ENCODE data around the gene YPEL2. TPM values are rescaled to one million over a fixed set of nuclear protein-coding genes. Genes with fewer than 3 reads are reported as not detected.

The YPEL2 gene
- total RNA-seq, 1 experiment from 2014 or later = 2.9 TPM

DNA sequence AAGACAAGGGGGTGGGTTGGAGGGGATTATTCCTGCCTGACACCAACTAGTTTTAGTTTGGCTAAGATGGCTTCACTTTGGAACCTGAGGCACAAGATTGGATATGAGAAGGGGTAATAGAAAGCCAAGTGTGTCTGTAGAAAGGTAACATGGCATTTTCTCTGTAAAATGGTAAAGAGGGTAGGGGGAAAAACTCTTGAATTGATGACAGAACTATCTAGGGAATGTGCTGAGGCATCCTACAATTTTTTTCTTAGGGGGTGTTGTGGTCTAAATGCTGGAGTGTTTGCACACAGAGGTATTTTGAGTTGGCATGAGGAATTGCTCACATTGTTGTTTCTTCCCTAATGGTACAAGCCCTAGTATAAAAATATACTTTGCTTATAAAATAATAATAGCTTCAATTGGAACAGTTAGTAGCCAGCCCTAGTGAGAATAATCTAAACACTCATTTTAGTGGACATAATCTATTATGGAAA, 25.8 kb downstream of the YPEL2 start:
- Histone ChIP-seq H3K27me3 (replicated peaks; ENCODE audit: control insufficient read depth, insufficient read depth, low read length) (no peaks in the 10 kb centered on the region), H3K4me1 (no peaks in the 10 kb centered on the region), H3K36me3 (ENCODE audit: control insufficient read depth, insufficient read depth, low read length) (no peaks in the 10 kb centered on the region; the same call in 1 of the 2 replicates), H3K9me3 (no peaks in the 10 kb centered on the region), H3K4me3 (ENCODE audit: low read depth, low read length) (no peak overlapping the region)
- H3K36me3 Mint-ChIP-seq (ENCODE audit: insufficient read depth, unreplicated experiment) = no peaks in the 10 kb centered on the region
- no peak overlapping the region for H3K4me3 Mint-ChIP-seq (ENCODE audit: unreplicated experiment)
- no peaks in the 10 kb centered on the region for H3K27me3 Mint-ChIP-seq (ENCODE audit: insufficient read depth, unreplicated experiment)
- H3K9me3 Mint-ChIP-seq (ENCODE audit: unreplicated experiment) = no peaks in the 10 kb centered on the region
- TF ChIP-seq CTCF (IDR thresholded peaks at IDR 0.05; ENCODE audit: insufficient read depth in 1 of 2, low read depth in 1 of 2, low read length in 1 of 2, severe bottlenecking in 1 of 2, unreplicated experiment in 1 of 2) = no peak
- H3K4me1 Mint-ChIP-seq (ENCODE audit: low read depth, unreplicated experiment) = peaks cover 8% of the 10 kb centered on the region
- DNase-seq = no peak
- POLR2A ChIA-PET = no interaction called here
- CTCF ChIA-PET = no interaction called here
- no peak overlapping the region for H3K27ac Mint-ChIP-seq (ENCODE audit: unreplicated experiment)
- no TSS peak for BruUV-seq (replicated peaks)
- intact Hi-C loops (cut with micrococcal nuclease; ENCODE audit: unreplicated experiment) = no loop called here

DNA sequence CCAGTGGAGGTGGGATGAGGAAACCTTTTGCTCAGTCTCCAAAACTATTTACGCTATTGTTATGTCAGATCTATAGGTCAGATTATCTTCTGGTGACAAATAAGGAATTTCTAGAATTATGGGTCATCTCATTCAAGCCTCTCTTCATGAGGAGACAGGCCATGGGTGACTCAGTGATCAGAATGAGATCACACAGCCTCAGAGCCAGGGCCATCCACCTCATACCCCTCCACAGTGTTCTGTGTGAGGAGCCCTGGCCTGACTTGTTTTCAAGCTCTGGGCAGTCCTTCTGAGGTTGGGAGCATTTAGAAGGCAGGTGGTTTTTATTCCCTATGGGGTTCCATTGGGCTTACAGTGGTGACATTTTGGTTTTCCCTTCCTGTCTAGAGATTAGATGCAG, 26.5 kb downstream of the YPEL2 start:
- no peak for TF ChIP-seq CTCF (IDR thresholded peaks at IDR 0.05; ENCODE audit: insufficient read depth in 1 of 2, low read depth in 1 of 2, low read length in 1 of 2, severe bottlenecking in 1 of 2, unreplicated experiment in 1 of 2)
- ChIA-PET POLR2A (no interaction called here), CTCF (no interaction called here)
- Histone ChIP-seq H3K36me3 (ENCODE audit: control insufficient read depth, insufficient read depth, low read length) (no peaks in the 10 kb centered on the region; the same call in 1 of the 2 replicates), H3K27me3 (replicated peaks; ENCODE audit: control insufficient read depth, insufficient read depth, low read length) (no peaks in the 10 kb centered on the region), H3K9me3 (no peaks in the 10 kb centered on the region), H3K4me1 (no peaks in the 10 kb centered on the region), H3K4me3 (ENCODE audit: low read depth, low read length) (no peak overlapping the region)
- no peak overlapping the region for H3K27ac Mint-ChIP-seq (ENCODE audit: unreplicated experiment)
- H3K4me1 Mint-ChIP-seq (ENCODE audit: low read depth, unreplicated experiment) = peaks cover 8% of the 10 kb centered on the region
- no TSS peak for BruUV-seq (replicated peaks)
- H3K9me3 Mint-ChIP-seq (ENCODE audit: unreplicated experiment) = no peaks in the 10 kb centered on the region
- intact Hi-C loops (cut with micrococcal nuclease; ENCODE audit: unreplicated experiment) = no loop called here
- no peak for DNase-seq
- H3K4me3 Mint-ChIP-seq (ENCODE audit: unreplicated experiment) = no peak overlapping the region
- no peaks in the 10 kb centered on the region for H3K36me3 Mint-ChIP-seq (ENCODE audit: insufficient read depth, unreplicated experiment)
- no peaks in the 10 kb centered on the region for H3K27me3 Mint-ChIP-seq (ENCODE audit: insufficient read depth, unreplicated experiment)

- intact Hi-C loops (cut with micrococcal nuclease; ENCODE audit: unreplicated experiment) = no loop called here
- DNase-seq = no peak
- Histone ChIP-seq H3K36me3 (ENCODE audit: control insufficient read depth, insufficient read depth, low read length) (no peaks in the 10 kb centered on the region; the same call in 1 of the 2 replicates), H3K9me3 (no peaks in the 10 kb centered on the region), H3K27me3 (replicated peaks; ENCODE audit: control insufficient read depth, insufficient read depth, low read length) (no peaks in the 10 kb centered on the region), H3K4me3 (ENCODE audit: low read depth, low read length) (no peak overlapping the region), H3K4me1 (peaks cover 16% of the 10 kb centered on the region)
- no TSS peak for BruUV-seq (replicated peaks)
- Mint-ChIP-seq H3K36me3 (ENCODE audit: insufficient read depth, unreplicated experiment) (no peaks in the 10 kb centered on the region), H3K4me1 (ENCODE audit: low read depth, unreplicated experiment) (peaks cover 7% of the 10 kb centered on the region), H3K27me3 (ENCODE audit: insufficient read depth, unreplicated experiment) (no peaks in the 10 kb centered on the region), H3K9me3 (ENCODE audit: unreplicated experiment) (no peaks in the 10 kb centered on the region), H3K4me3 (ENCODE audit: unreplicated experiment) (no peak overlapping the region), H3K27ac (ENCODE audit: unreplicated experiment) (no peak overlapping the region)
- POLR2A ChIA-PET = no interaction called here
- CTCF ChIA-PET = no interaction called here
- TF ChIP-seq CTCF (IDR thresholded peaks at IDR 0.05; ENCODE audit: insufficient read depth in 1 of 2, low read depth in 1 of 2, low read length in 1 of 2, severe bottlenecking in 1 of 2, unreplicated experiment in 1 of 2) = no peak
These were observed 29.9 kb downstream of the YPEL2 start for GRCh38 chr17:59361386-59361785.

Data from Caco-2 (cell line).